Camera-type eye (tissue), 1 donor: Measurements from ENCODE around the gene OR1A1. TPM values are rescaled to one million over a fixed set of nuclear protein-coding genes. Genes with fewer than 3 reads are reported as not detected.

Experiments used
- total RNA-seq: library from RNA; depleted of rRNA; stranded (reverse); fragments of >200 nt; gene quantifications from one replicate; pipeline ENCODE4 v1.2.3, GENCODE V29; 2014

Gene OR1A1, protein sequence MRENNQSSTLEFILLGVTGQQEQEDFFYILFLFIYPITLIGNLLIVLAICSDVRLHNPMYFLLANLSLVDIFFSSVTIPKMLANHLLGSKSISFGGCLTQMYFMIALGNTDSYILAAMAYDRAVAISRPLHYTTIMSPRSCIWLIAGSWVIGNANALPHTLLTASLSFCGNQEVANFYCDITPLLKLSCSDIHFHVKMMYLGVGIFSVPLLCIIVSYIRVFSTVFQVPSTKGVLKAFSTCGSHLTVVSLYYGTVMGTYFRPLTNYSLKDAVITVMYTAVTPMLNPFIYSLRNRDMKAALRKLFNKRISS
- not detected for total RNA-seq

DNA sequence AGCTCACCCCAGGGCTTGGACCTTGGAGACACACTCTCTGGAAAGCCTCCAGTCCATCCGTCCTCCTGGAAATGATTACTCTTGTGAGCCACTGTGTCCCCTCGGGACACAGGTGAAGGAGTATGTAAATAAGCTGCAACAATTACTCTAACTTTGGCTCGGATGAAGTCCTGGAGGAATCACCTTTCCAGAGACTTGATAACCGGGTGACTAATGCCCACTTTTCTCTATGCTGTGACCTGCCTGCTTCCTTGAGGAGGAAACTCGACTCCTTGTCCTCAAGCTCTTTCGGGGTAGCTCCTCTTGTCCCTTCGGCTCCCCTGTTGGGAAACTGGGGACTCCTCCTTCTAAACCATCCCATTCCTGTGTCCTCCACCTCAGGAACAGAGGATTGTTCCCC lies at the start of gene OR1A1:
Gene OR1A1 (plus strand): TSS at position 301 of the 400 bp plus-strand sequence. CDS start 7,954 bp downstream, outside the sequence.

DNA sequence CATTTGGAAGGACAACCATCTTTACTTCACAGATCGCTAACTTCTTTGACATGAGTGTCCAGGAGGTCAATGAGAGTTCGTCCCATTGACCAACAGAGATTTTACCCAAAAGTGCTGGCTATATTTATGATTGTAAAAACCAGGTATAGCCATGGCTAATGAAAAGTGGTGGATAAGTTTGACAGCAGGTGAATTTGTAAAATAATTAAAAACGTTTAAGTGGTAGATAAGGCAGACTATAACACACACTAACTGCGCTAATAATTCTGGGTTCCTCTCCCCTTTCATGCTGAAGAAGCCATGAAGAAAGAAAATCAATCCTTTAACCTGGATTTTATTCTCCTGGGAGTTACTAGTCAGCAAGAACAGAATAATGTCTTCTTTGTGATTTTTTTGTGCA lies 10.2 kb upstream of the OR1A1 start, which contains the start of gene OR1A2:
Gene OR1A2 (plus strand): TSS at position 301 of the 400 bp plus-strand sequence. CDS start 0 bp downstream, at position 301.

Other genes with a start within 250 kb of the OR1A1 start
- not detected for gene OR1D5, start 144.1 kb upstream of the OR1A1 start, total RNA-seq
- not detected for gene OR1D2, start 103.2 kb upstream of the OR1A1 start, total RNA-seq
- gene OR1G1, start 80.1 kb upstream of the OR1A1 start, total RNA-seq: not detected
- gene OR1A2, start 10.1 kb upstream of the OR1A1 start, total RNA-seq: not detected
- gene OR3A1, start 90.7 kb downstream of the OR1A1 start, total RNA-seq: not detected
- gene OR3A2, start 178.6 kb downstream of the OR1A1 start, total RNA-seq: 0.38 TPM
- not detected for gene OR1E1, start 190.7 kb downstream of the OR1A1 start, total RNA-seq
- gene OR3A3, start 203.7 kb downstream of the OR1A1 start, total RNA-seq: not detected
- not detected for gene OR1E2, start 226.2 kb downstream of the OR1A1 start, total RNA-seq